ENCODE data around the gene RPL35A.
"Not testable (repeated sequence)": the region's sequence is repeated elsewhere in the genome, so short reads cannot be mapped to it uniquely, and the experiment has no call there.

Gene RPL35A

GRCh38 chr3:197949778-197950676, at the start of gene RPL35A:
Gene RPL35A (plus strand): TSS chr3:197950190. CDS start chr3:197950968, 778 bp downstream.
- DNase-seq (ENCODE audit: low read depth) = peak; percentile 66

GRCh38 chr3:197901626-197902025, 48.4 kb upstream of the RPL35A start:
- no peak for DNase-seq (ENCODE audit: low read depth)

- peak; percentile 73 for DNase-seq (ENCODE audit: low read depth)
Observed at GRCh38 chr3:197906023-197906849, 43.8 kb upstream of the RPL35A start.

GRCh38 chr3:197906850-197907187, 43.2 kb upstream of the RPL35A start:
- no peak for DNase-seq (ENCODE audit: low read depth)

GRCh38 chr3:197907196-197907595, 42.8 kb upstream of the RPL35A start:
- DNase-seq (ENCODE audit: low read depth) = no peak

GRCh38 chr3:197908550-197908949, 41.4 kb upstream of the RPL35A start:
- DNase-seq (ENCODE audit: low read depth) = not testable (repeated sequence)

GRCh38 chr3:197908957-197909701, 40.9 kb upstream of the RPL35A start:
- DNase-seq (ENCODE audit: low read depth) = no peak

- DNase-seq (ENCODE audit: low read depth) = no peak
Observed at GRCh38 chr3:197912741-197913476, 37.1 kb upstream of the RPL35A start.

- DNase-seq (ENCODE audit: low read depth) = no peak
Observed at GRCh38 chr3:197913641-197914380, 36.2 kb upstream of the RPL35A start.

- not testable (repeated sequence) for DNase-seq (ENCODE audit: low read depth)
Observed at GRCh38 chr3:197921429-197922275, 28.3 kb upstream of the RPL35A start.

GRCh38 chr3:197926418-197926817, 23.6 kb upstream of the RPL35A start:
- DNase-seq (ENCODE audit: low read depth) = no peak

GRCh38 chr3:197927578-197927977, 22.4 kb upstream of the RPL35A start:
- not testable (repeated sequence) for DNase-seq (ENCODE audit: low read depth)

- no peak for DNase-seq (ENCODE audit: low read depth)
Observed at GRCh38 chr3:197936819-197937384, 13.1 kb upstream of the RPL35A start.

- no peak for DNase-seq (ENCODE audit: low read depth)
Observed at GRCh38 chr3:197940745-197941384, 9.1 kb upstream of the RPL35A start.

- no peak for DNase-seq (ENCODE audit: low read depth)
Observed at GRCh38 chr3:197942956-197943556, 6.9 kb upstream of the RPL35A start.

- DNase-seq (ENCODE audit: low read depth) = no peak
Observed at GRCh38 chr3:197949191-197949777, 706 bp upstream of the RPL35A start.

- no peak for DNase-seq (ENCODE audit: low read depth)
Observed at GRCh38 chr3:197950677-197951061, 679 bp downstream of the RPL35A start.

- no peak for DNase-seq (ENCODE audit: low read depth)
Observed at GRCh38 chr3:197951392-197951990, 1.5 kb downstream of the RPL35A start.

Data from CMK (cell line).